Measurements from ENCODE around the gene TSEN34. TPM values are rescaled to one million over a fixed set of nuclear protein-coding genes. Genes with fewer than 3 reads are reported as not detected.
"Not testable (repeated sequence)": the region's sequence is repeated elsewhere in the genome, so short reads cannot be mapped to it uniquely, and the experiment has no call there.

TSEN34 gene
- total RNA-seq, 2 donors from 2014 or later = 17.4 to 20.5 TPM

GRCh38 chr19:54221947-54222346 lies 30.8 kb downstream of the TSEN34 start:
- ATAC-seq, DNase-seq: not testable (repeated sequence)
- intact Hi-C loops (cut with DNase I) = loop anchor here in 1 of 2 donors (2.0 kb wide), 1 partner anchor 17 kb away; no protein-coding TSS in a partner anchor

DNA sequence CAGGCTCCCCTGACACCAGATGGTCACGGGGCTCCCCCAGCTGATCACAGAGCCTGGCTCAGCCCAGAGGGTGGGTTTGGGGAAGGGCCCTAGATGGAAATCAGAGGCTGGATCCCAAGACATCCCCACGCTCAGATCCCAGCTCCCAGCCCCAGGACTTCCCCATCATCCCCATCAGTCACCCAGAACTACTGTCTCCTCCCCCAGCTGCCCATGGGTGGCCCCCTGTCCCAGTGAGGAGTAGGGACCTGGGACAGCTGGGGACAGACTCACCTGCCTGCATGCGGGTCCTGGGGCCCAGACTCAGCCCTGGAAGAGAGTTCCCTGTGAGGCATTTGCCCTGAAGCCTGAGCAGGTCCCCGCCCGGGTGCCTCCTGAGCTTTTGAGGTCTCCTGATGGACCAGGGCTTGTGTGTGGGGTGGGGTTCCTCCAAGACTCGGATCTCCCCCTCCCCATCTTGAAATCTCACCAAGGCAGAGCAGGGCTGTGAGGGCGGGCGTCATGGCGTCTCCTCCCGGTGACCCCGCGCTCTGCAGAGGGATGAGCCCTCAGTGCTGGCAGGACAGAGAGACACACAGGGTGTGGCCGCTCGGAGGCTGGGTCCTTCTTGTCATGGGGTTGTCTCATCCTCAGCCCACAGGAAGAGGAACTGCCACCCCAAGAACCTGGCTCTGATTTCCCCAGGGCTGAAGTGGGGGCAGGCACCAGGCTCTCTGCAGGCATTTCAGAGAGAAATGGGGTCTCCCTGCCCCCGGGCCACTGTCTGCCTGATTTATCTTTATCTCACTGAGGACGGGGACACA lies 31.6 kb downstream of the TSEN34 start, which contains the start of gene LILRB3:
TSS of gene LILRB3 (minus strand) at position 534 of the 803 bp plus-strand sequence. CDS start at position 503, 31 bp downstream.
- peak; percentile 68 to 73 for ATAC-seq
- DNase-seq; intact Hi-C loops (cut with DNase I): not testable (repeated sequence)

GRCh38 chr19:54223277-54223936 lies 32.3 kb downstream of the TSEN34 start:
- intact Hi-C loops (cut with DNase I); DNase-seq: not testable (repeated sequence)
- peak in 1 of 2 donors; percentile 15 for ATAC-seq

GRCh38 chr19:54223937-54224281 lies 32.8 kb downstream of the TSEN34 start:
- intact Hi-C loops (cut with DNase I); DNase-seq; ATAC-seq: not testable (repeated sequence)

DNA sequence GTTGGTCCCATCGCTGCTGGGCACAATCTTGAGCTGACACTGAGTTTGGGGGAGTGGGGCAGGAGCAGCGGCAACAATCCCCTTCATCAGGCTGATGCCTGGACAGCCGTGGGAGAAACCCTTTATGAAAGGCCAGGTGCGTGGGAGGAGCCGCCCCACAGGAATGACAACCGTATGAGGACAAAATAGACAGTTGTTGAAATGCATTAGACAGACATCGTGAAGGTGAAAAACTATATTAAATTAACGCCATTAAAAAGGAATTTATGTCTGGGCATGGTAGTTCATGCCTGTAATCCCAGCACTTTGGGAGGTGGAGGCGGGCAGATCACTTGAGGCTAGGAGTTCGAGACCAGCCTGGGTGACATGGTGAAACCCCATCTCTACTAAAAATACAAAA lies 33.5 kb downstream of the TSEN34 start:
- ATAC-seq; DNase-seq; intact Hi-C loops (cut with DNase I): not testable (repeated sequence)

GRCh38 chr19:54229146-54229545 lies 38.0 kb downstream of the TSEN34 start:
- intact Hi-C loops (cut with DNase I) = no loop called here
- DNase-seq = no peak
- ATAC-seq = no peak

- ATAC-seq (no peak), DNase-seq (no peak)
- intact Hi-C loops (cut with DNase I) = loop anchor here in 1 of 2 donors (5.0 kb wide), 1 partner anchor 63 kb away; no protein-coding TSS in a partner anchor
Measured at GRCh38 chr19:54230031-54230430, 38.9 kb downstream of the TSEN34 start.

DNA sequence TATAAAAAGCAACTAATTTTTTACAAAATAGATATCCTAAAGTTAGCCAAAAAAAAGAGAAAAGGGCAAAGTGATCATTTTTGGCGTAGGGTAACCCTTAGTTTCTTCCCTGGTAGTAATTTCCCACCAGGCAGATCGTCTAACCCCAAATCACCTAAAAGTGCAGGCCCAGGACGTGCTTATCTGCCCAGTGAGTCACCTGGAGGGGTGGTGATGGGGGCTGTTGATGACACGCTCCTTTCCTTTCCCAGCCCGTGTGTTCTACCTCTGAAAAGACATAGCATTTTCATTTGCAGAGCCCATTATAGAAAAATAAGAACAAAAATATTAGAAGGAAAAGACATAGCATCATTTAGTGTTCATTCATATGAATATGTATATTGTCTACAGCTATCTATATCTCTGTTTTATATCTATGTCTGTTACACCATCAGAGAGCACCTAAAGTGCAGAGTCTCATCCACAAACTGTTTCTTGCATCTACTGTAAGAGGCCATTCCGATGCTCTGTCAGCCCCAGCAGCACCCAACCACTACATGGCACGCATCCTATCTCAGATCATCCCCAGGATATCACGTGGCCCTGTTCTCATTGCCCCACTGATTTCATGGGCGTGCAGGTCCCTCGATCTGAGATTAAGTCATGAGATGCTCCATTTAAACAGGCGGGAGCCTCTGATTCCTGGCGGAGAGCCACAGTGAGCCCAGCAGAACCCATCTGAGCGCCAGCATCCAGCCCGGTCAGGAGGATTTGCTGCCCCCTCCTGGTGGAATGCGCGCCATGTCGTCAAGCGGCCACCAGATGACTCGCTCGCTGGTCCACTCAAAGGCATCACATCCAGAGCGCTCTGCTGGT lies 40.2 kb downstream of the TSEN34 start:
- ATAC-seq = peak; percentile 89 to 95
- intact Hi-C loops (cut with DNase I) = loop anchor here (1.0 to 5.0 kb wide), 2 partner anchors 63 to 64 kb away; no protein-coding TSS in a partner anchor
- peak; percentile 93 for DNase-seq

DNA sequence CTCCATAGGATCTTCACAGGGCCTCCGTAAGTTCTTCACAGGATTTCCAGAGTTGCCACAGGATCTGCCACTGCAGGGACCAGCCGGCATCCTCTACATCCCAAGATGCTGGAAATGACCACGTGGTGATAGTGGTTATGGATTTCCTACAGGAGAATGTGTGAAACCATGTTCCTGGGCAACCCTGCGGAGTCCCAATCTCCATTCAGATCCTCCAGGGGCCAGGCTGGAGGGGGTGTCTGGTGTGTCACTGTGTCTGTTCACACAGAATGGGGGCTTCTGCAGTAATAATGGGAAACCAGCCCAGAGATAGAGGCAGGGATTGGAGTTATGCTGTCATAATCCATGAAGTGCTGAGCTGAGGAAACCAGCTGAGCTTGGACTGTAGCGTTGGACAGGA lies 42.8 kb downstream of the TSEN34 start:
- DNase-seq (no peak), ATAC-seq (no peak)
- intact Hi-C loops (cut with DNase I) = loop anchor here in 1 of 2 donors (5.0 kb wide), 1 partner anchor 67 kb away; no protein-coding TSS in a partner anchor

- ATAC-seq = peak in 1 of 2 donors; percentile 25
- intact Hi-C loops (cut with DNase I) = loop anchor here in 1 of 2 donors (2.0 kb wide), 1 partner anchor 19 kb away; no protein-coding TSS in a partner anchor
- DNase-seq = not testable (repeated sequence)
Measured at GRCh38 chr19:54239491-54240371, 48.6 kb downstream of the TSEN34 start.

DNA sequence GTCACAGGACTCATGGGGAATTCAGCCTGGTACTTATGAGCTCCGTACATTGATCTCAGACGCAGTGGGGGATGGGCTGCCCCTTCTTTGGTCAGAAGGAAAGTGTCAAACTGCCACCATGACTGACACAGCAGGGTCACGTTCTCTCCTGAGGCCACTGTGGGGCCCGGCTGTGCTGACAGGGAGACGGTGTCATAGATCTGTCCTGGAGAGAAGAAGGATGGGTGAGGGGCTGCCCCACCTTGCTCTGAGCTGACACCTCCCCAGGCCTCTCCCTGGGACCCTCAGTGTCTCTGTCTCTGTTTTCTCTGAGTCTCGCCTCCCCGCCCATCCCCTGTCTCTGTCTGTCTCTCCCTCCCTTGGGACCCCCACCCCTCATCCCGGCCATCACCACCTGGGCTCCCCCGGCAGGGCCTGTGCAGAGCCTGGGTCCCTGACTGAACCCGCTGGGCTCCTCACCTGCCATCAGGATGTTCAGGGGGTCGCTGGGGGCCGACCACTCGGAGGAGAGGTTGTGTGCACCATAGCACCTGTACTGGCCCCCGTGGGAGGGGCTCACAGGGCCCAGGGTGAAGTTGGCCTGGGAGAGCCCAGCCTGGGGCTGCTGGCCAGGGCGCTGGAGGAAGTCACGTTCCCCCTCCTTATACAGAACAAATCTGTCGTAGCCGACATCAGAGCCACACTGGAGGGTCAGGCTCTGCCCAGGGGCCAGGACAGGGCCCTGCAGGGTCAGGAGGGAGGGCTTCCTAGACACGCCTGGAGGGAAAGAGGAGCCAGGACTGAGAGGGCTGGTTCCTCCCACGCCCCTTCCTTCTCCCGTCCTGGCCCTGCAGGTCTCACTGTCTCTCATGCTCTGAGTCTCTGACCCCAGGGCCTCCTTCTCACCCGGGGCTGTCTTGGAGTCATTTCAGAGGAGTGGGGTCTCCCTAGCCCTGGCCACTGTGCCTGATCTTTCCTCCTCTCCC lies 49.5 kb downstream of the TSEN34 start:
- DNase-seq; intact Hi-C loops (cut with DNase I); ATAC-seq: not testable (repeated sequence)

- DNase-seq; intact Hi-C loops (cut with DNase I): not testable (repeated sequence)
- peak in 1 of 2 donors; percentile 45 for ATAC-seq
Measured at GRCh38 chr19:54242234-54242633, 51.1 kb downstream of the TSEN34 start.

GRCh38 chr19:54242646-54243045 lies 51.5 kb downstream of the TSEN34 start, which contains the start of gene LILRA6:
LILRA6 (minus strand) TSS chr19:54242790.
- intact Hi-C loops (cut with DNase I); DNase-seq: not testable (repeated sequence)
- ATAC-seq = peak in 1 of 2 donors; percentile 77

GRCh38 chr19:54243809-54244208 lies 52.7 kb downstream of the TSEN34 start:
- intact Hi-C loops (cut with DNase I); DNase-seq: not testable (repeated sequence)

More at GRCh38 chr19:54243809-54244208, 52.7 kb downstream of the TSEN34 start:
- not testable (repeated sequence) for ATAC-seq
